Measurements from ENCODE around the gene JAK1.

Gene JAK1

GRCh38 chr1:64980745-64981600 lies 14.6 kb upstream of the JAK1 start:
- DNase-seq (ENCODE audit: low read depth): no peak

DNA sequence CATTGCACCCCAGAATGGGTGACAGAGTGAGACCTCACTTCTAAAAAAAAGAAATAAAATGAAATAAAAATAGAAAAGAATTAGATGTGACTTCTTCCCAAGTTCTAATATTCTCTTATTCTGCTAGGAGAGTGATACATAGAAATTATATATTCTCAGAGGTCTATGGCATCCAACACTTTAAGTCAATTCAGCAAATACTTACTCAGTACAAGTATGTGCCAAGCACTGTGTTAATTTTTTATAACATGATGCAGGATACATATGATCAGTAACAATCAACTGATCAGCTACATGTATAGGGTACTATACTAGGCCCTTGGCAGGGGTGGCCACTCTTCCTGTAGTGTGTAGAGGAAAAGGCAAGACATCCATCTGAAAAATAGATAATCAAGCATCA lies 13.0 kb upstream of the JAK1 start:
- no peak for DNase-seq (ENCODE audit: low read depth)

DNA sequence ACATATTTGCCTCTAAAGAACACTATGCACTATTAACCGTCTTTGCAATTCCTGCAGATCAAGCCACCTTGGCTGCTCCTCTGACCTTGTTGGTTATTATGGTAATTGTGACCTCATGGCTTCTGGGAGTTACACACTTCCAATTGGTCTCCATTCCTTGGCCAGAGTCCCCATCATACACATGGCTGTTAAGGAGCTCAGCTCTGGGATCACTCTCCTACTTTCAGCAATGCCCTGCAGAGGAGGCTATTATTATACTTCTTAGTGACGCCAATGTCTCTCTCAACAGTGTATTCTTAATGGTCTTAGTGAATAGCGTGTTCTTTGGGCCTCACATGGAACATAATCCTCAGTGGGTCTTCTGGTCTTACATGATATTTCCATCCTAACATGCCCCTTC lies 10.0 kb upstream of the JAK1 start:
- no peak for DNase-seq (ENCODE audit: low read depth)

DNA sequence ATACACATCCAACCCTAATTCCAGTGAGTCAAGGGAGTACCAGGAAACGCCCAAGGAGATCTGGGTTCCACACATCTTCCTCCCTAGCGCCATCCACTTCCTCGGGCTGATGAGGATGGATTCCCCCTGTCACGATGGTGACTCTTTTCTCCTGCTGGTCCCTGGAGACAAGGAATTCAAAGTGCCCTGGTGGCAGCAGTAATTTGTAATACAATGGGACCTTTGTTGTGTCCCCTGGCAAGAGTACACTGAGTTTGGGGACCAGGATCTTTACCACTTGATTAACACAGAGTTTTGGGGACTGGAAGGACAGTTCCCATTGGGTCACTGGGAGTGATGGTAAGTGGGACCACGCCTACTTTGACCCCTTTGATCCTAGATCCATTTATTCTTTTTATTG lies 9.4 kb upstream of the JAK1 start:
- no peak for DNase-seq (ENCODE audit: low read depth)

- no peak for DNase-seq (ENCODE audit: low read depth)
These were observed 8.8 kb upstream of the JAK1 start for GRCh38 chr1:64975127-64975526.

DNA sequence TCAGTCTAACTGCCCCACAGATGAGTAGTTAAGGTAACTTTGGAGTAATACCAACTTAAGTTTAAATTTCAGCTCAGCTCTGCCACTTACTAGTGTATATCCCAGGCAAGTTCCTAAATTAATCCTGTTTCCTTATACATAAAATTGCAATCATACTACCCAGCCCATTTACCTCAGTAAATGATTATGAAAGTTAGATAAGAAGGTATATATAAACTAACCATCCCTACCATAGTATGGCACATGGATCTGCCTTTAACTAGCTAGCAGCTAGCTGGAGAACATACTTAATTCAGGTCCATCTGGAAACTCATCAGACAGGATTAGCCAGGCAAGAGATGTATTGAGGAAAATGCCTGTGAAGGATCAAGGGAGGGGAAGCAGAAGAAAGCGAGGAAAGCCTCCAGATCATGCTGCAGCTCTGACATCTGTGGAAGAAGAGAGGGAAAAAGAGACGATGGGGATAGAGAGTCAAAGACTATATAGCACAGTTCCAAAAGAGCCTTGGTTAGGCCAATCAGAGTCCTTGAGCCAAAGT lies 8.0 kb upstream of the JAK1 start:
- no peak for DNase-seq (ENCODE audit: low read depth)

DNA sequence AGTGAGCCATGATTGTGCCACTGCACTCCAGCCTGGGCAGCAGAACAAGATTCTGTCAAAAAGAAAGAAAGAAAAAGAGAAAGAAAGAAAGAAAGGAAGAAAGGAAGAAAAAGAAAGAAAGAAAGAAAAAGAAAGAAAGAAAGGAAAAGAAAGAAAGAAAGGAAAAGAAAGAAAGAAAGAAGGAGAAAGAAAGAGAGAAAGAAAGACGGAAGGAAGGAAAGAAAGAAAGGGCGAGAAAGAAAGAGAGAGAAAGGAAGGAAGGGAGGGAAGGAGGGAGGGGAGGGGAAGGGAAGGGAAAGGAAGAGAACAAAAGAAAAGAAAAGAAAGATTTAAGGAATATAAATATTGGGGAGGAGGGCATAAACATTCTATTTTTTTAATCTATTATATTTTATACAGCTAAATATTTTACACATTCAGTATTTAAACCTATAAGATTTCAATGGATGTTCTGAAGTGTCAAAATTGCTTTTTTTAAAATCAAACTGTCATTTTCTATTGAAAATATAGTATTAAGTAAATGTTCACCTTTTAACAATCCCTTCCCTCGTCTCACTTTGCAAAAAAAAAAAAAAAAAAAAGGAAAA lies 6.8 kb upstream of the JAK1 start:
- DNase-seq (ENCODE audit: low read depth): no peak

- no peak for DNase-seq (ENCODE audit: low read depth)
These were observed 3.1 kb upstream of the JAK1 start for GRCh38 chr1:64969305-64970046.

GRCh38 chr1:64967381-64967780 lies 1.0 kb upstream of the JAK1 start:
- no peak for DNase-seq (ENCODE audit: low read depth)

DNA sequence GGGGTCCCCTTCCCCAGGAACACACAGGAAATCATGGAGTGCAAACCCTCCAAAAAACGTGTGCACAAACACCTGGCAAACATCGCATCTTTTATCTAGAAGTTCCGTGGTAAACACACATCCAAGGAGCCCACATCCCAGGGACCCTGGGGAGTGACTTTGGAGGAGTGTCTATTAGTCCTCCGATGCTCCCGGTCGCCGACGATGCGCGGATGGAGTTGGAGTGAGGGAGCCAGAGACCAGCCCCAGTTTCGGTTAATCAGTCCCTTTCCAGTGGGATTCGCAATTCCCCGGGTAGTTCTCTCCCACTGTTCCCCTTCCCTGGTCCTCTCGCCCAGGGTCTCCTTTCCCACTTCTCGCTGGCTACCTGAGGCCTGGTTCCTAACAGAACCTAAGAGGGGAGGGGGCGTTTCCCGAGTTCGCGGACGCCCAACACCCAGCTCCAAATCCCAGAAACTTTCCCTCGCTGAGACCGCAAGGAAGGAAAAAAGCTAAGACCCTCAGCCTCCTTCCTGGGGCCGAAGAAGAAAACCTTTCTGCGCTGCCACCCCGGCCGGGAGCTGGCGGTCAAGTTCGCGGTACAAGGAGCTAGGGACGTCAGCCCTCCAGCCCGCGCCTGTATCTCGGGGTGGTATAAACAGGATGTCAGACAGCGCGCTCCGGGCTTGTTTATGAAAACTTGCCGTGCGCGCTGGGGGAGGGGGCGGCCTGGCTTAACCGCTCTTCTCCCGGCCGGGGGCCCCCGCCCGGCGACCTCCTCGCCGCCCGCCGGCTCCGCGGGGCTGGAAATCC lies 787 bp downstream of the JAK1 start:
- DNase-seq (ENCODE audit: low read depth): peak; percentile 57

DNA sequence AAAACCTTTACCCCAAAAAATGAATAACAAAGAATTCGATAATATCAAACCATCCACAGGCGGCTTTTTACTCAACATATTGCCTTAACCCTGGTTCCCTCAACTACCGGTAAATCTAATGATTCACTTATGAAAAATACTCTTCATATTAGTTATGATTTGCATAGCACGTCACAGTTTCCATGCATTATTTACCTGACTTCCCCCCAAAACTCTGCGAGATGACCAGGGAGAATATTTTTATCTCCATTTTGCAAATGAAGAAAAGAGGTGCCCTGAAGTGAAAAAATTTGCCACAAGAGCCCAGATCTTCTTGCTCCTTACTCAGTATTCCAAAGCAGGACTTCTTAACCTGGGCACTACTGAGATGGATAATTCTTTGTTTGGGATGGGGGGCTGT lies 2.9 kb downstream of the JAK1 start:
- DNase-seq (ENCODE audit: low read depth): no peak

DNA sequence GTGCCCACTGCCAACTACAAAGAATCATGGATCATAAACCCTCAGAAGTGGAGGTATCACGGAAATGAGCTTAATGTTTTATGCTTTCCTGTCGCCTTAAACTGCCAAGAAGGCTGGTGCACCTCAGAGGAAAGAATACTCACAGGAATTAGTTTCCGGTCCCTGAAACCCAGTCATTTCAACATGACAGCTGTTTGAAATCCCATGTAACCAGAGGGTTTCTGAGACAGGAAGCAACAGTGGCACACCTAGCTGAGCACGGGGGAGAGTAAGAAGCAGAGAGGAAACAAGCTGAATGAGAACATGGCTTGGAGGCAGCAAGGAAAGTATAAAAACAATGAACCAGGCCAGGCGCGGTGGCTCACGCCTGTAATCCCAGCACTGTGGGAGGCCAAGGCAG lies 3.9 kb downstream of the JAK1 start:
- no peak for DNase-seq (ENCODE audit: low read depth)

GRCh38 chr1:64961923-64962322 lies 4.4 kb downstream of the JAK1 start:
- DNase-seq (ENCODE audit: low read depth): no peak

GRCh38 chr1:64960731-64961130 lies 5.6 kb downstream of the JAK1 start:
- DNase-seq (ENCODE audit: low read depth): no peak

- DNase-seq (ENCODE audit: low read depth): no peak
These were observed 6.4 kb downstream of the JAK1 start for GRCh38 chr1:64959986-64960385.

DNA sequence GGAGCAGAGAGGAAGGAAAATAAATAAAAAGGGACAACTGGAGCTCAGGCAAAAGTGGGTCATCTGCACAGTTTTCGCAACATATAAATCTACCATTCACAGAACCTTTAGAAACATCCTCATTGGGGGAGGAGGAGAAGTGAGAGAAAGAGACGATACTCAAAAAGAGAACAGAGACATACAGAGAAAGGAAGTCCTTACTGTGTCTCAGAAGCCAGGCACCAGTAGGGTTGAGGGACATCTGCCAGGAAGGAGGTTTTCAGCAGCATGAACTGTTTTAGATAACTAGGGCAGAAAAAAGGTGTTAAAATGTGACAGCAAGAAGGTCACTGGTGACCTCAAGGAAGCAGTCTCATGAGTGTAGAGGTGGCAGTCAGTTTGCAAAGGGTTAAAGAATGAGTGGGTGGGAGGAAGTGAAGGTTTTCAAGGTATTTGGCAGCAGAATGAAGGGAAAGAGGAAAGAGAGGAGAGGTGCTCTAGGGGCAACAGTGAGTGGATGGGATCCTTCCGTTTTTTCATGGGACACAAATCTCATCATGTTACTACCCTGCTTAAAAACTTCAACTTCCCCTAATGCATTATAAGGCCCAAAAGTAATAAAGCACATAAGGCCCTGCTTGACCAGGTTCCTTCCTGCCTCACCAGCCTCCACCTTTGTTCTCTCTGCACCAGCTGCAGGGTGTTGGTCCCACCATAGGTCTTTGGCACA lies 9.5 kb downstream of the JAK1 start:
- DNase-seq (ENCODE audit: low read depth): no peak

DNA sequence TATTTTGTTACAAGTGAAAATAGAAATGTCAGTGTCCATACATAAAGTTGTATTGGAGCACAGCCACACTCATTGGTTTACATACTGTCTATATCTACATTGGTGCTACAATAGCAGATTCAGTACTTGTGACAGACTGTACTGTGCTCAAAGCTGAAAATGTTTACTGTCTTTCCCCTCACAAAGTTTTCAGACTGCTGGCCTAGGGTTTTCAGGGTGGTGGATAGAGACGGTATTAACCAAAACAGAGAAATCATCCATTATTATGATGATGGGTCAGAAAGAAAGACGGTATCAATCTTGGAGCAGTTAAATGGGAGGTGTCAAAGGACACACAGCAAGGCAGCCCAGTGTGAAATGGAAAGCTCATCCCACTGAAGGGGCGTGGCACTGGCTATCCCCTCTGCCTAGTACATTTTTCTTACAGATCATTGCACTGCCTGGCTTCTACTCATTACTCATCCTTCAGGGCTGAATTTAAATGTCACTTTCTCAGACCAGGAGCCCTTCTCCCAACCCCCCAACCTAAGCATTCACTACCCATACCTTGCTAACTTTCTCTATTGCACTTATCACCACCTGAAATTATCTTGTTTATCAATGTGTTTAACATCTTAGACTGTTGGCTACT lies 10.2 kb downstream of the JAK1 start:
- DNase-seq (ENCODE audit: low read depth): no peak

GRCh38 chr1:64955097-64956009 lies 11.0 kb downstream of the JAK1 start:
- DNase-seq (ENCODE audit: low read depth): no peak

GRCh38 chr1:64953241-64953640 lies 13.1 kb downstream of the JAK1 start:
- no peak for DNase-seq (ENCODE audit: low read depth)

DNA sequence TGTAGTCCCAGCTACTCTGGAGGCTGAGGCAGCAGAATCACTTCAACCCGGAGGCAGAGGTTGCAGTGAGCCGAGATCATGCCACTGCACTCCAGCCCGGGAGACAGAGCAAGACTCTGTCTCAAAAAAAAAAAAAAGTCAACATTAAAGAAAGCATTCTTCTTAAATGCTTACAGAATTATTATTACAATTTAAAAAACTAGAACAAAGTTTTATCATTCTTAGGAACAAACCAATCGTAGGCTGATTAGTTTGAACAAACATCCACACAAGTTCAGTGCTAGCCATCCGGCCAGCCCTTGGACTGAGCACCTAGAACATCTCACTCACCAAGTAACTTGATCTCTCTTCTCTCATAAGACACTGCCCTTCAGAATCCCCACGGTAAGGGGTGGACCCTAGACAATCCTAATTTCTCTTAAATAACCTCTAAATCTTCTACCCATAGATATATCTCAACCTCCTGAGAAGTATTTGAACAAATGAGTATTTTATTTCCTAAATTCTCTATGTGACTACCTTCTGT lies 16.0 kb downstream of the JAK1 start:
- no peak for DNase-seq (ENCODE audit: low read depth)

Measured in stimulated activated CD4-positive, alpha-beta T cell treated with anti-CD3 and anti-CD28 coated beads, Interleukin-2, amount 100 ng/mL, for 4 hours (primary cell).